ENCODE measurements around the gene MRPL33.

MRPL33 gene

GRCh38 chr2:27779417-27780055, 8.0 kb downstream of the MRPL33 start:
- DNase-seq = no peak

GRCh38 chr2:27781496-27781895, 10.0 kb downstream of the MRPL33 start:
- no peak for DNase-seq

- no peak for DNase-seq
Observed at GRCh38 chr2:27782701-27783100, 11.2 kb downstream of the MRPL33 start.

- no peak for DNase-seq
Observed at GRCh38 chr2:27790796-27791195, 19.3 kb downstream of the MRPL33 start.

- no peak for DNase-seq
Observed at GRCh38 chr2:27792759-27793158, 21.2 kb downstream of the MRPL33 start.

- DNase-seq = no peak
Observed at GRCh38 chr2:27795093-27795834, 23.7 kb downstream of the MRPL33 start.

GRCh38 chr2:27795868-27796277, 24.4 kb downstream of the MRPL33 start:
- DNase-seq = no peak

- DNase-seq = no peak
Observed at GRCh38 chr2:27796791-27797765, 25.6 kb downstream of the MRPL33 start.

- no peak for DNase-seq
Observed at GRCh38 chr2:27797841-27798240, 26.3 kb downstream of the MRPL33 start.

GRCh38 chr2:27798486-27798885, 27.0 kb downstream of the MRPL33 start:
- DNase-seq = no peak

GRCh38 chr2:27798948-27799645, 27.6 kb downstream of the MRPL33 start:
- no peak for DNase-seq

GRCh38 chr2:27799646-27800010, 28.1 kb downstream of the MRPL33 start:
- no peak for DNase-seq

GRCh38 chr2:27800856-27801255, 29.3 kb downstream of the MRPL33 start:
- no peak for DNase-seq

GRCh38 chr2:27802547-27802946, 31.0 kb downstream of the MRPL33 start:
- DNase-seq = no peak

- no peak for DNase-seq
Observed at GRCh38 chr2:27803046-27803445, 31.5 kb downstream of the MRPL33 start.

- DNase-seq = no peak
Observed at GRCh38 chr2:27804146-27804545, 32.6 kb downstream of the MRPL33 start.

GRCh38 chr2:27805180-27805579, 33.7 kb downstream of the MRPL33 start:
- DNase-seq = no peak

- no peak for DNase-seq
Observed at GRCh38 chr2:27806311-27807059, 35.0 kb downstream of the MRPL33 start.

GRCh38 chr2:27807476-27807875, 36.0 kb downstream of the MRPL33 start:
- DNase-seq = peak; percentile 9

- no peak for DNase-seq
Observed at GRCh38 chr2:27808418-27808817, 36.9 kb downstream of the MRPL33 start.

- no peak for DNase-seq
Observed at GRCh38 chr2:27808984-27809383, 37.5 kb downstream of the MRPL33 start.

GRCh38 chr2:27809761-27810241, 38.3 kb downstream of the MRPL33 start:
- DNase-seq = no peak

All from NCI-H345 (cell line).